B cell (primary cell): ENCODE data around the gene CERT1.

Experiments
- CTCF ChIP-seq: fragments of 200-600 bp; IDR thresholded peaks from one replicate; pipeline ENCODE4 v1.8.0; 2022; ENCODE audit warnings: antibody characterized with exemption, mild to moderate bottlenecking
- EZH2 ChIP-seq: IDR thresholded peaks from 2 replicates; pipeline ENCODE4 v1.6.1; 2012; ENCODE audit warnings: borderline replicate concordance, low read depth, mild to moderate bottlenecking, moderate library complexity, low read length; ENCODE audit not compliant: insufficient read depth, poor library complexity, severe bottlenecking

GRCh38 chr5:75507841-75508240 lies 3.6 kb downstream of the CERT1 start:
- TF ChIP-seq CTCF (no peak), EZH2 (no peak)
